K562 (cell line): ENCODE measurements around the gene CISTR. TPM values are rescaled to one million over a fixed set of nuclear protein-coding genes. Genes with fewer than 3 reads are reported as not detected.

Source experiments
- ATF7 ChIP-seq: fragments of 450-650 bp; IDR thresholded peaks from 2 replicates; pipeline ENCODE4 v1.7.1; 2014; ENCODE audit warnings: mild to moderate bottlenecking, moderate library complexity
- CREM ChIP-seq: IDR thresholded peaks from 2 replicates; pipeline ENCODE4 v1.6.1; 2014; ENCODE audit warnings: antibody characterized with exemption, low read depth
- DIDO1 ChIP-seq: fragments of 450-650 bp; IDR thresholded peaks from 2 replicates; pipeline ENCODE4 v1.6.1; 2016; ENCODE audit warnings: low read depth, missing biosample characterization, missing genetic modification characterization
- MBD2 ChIP-seq: sonication (generic); IDR thresholded peaks from 2 replicates; pipeline ENCODE4 v1.6.1; 2016; ENCODE audit warnings: low read depth, borderline replicate concordance
- NONO ChIP-seq, 2 experiments: fragments of 200-400 bp in 1 of 2; fragments of 450-650 bp in 1 of 2; formaldehyde crosslinking in 1 of 2; IDR thresholded peaks; 2 replicates each; pipeline ENCODE4 v1.6.1; 2017; ENCODE audit warnings: low read depth in 2 of 2, mild to moderate bottlenecking in 2 of 2, moderate library complexity in 2 of 2, low read length in 1 of 2
- PHF21A ChIP-seq: fragments of 450-650 bp; IDR thresholded peaks from 2 replicates; pipeline ENCODE4 v1.6.1; 2017; ENCODE audit warnings: low read depth, borderline replicate concordance
- SMARCC2 ChIP-seq: fragments of 450-650 bp; IDR thresholded peaks from 2 replicates; pipeline ENCODE4 v1.6.1; 2017; ENCODE audit warnings: antibody characterized with exemption, moderate library complexity, mild to moderate bottlenecking, low read depth
- SRSF3 ChIP-seq: fragments of 200-400 bp; formaldehyde crosslinking; IDR thresholded peaks from 2 replicates; pipeline ENCODE4 v1.6.1; 2016; ENCODE audit warnings: mild to moderate bottlenecking, low read length, moderate library complexity; ENCODE audit not compliant: insufficient read depth
- XRCC5 ChIP-seq: fragments of 200-400 bp; formaldehyde crosslinking; IDR thresholded peaks from 2 replicates; pipeline ENCODE4 v1.6.1; 2017; ENCODE audit warnings: low read depth, mild to moderate bottlenecking, low read length
- ZNF444 ChIP-seq: fragments of 250-450 bp; sonication (Bioruptor Pico); IDR thresholded peaks from 2 replicates; pipeline ENCODE4 v1.4.0; 2020; ENCODE audit warnings: mild to moderate bottlenecking, moderate library complexity
- ZNF79 ChIP-seq: fragments of 250-450 bp; sonication (Bioruptor Pico); IDR thresholded peaks from 2 replicates; pipeline ENCODE4 v1.4.0; 2020; ENCODE audit warnings: low read depth, mild to moderate bottlenecking, moderate library complexity
- polyA plus RNA-seq, 8 experiments: library from polyadenylated mRNA; depleted of rRNA in 4 of 8; stranded (reverse) in 5 of 8; unstranded in 3 of 8; fragments of >200 nt; fragmentation: Nextera tagmentation in 2 of 8; fragmentation: Illumina TruSeq in 1 of 8; extraction: Ambion mirVana in 2 of 8; extraction: Trizol in 1 of 8; gene quantifications; 2 replicates each; pipeline versions ENCODE4 v1.2.1 to v1.2.3, GENCODE V29; 2011 to 2014; ENCODE audit warnings: inconsistent platforms in 1 of 8, missing spikeins in 1 of 8
- total RNA-seq, 7 experiments: library from RNA; depleted of rRNA in 6 of 7; stranded (reverse); fragments of >200 nt in 6 of 7; fragmentation: Illumina TruSeq in 2 of 7; extraction: Trizol in 2 of 7; gene quantifications; 2 replicates each; pipeline versions ENCODE4 v1.2.1 to v1.2.3, GENCODE V29; 2011 to 2021; ENCODE audit warnings: low replicate concordance in 1 of 7
- TF ChIP-seq, protein P1 (sequence below): fragments of 450-650 bp; IDR thresholded peaks from 2 replicates; pipeline ENCODE4 v1.6.1; 2016; ENCODE audit warnings: low read depth
- TF ChIP-seq, protein P2 (sequence below): IDR thresholded peaks from 2 replicates; pipeline ENCODE4 v1.6.1; 2011; ENCODE audit warnings: borderline replicate concordance, low read depth, mild to moderate bottlenecking, moderate library complexity, low read length; ENCODE audit not compliant: insufficient read depth, poor library complexity, severe bottlenecking
- TF ChIP-seq, protein P3 (sequence below): sonication (generic); formaldehyde crosslinking; IDR thresholded peaks from 2 replicates; pipeline ENCODE4 v1.8.1; 2023; ENCODE audit warnings: mild to moderate bottlenecking, missing genetic modification reagents, moderate library complexity

CISTR gene
- total and polyA plus RNA-seq, 9 of the 15 experiments (the other 6 are each of a cell fraction or from before 2014, with no cell fraction given) = not detected

DNA sequence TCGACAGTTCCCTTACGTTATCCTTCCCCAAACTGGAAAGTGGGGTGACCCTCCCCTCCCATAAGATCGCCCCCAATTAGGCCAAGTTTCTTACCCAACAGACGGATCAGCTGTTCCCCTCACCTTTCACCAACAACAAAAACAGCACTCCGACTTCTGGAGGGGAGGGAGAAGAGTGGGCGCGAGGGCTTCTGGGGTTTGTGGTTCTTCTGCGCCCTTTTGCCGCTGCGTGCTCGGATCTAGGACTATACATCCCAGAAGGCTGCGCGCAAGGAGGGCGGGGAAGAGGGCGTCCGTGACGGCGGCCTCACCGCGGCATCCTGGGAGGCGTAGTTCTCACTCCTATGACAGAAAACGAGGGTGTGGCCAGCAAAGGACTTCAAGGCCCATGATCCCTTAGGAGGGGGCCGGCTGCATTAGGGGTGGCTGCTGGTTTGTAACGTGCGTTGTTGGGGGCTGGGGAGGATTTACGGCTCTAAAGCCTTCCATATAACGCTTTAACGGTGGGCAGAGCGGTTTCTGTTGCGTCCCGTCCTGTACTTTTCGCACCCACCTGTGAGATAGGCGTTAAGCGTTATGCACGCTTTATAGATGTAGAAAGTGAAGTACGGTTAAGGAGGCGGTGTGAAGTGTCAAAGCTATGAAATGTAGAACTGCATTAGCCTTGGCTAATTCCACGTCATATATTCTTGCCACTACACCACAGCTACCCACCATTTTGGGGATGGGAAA lies 24.3 kb downstream of the CISTR start, which contains the start of gene CALCOCO1 (continued):
- TF ChIP-seq, protein P1, sequence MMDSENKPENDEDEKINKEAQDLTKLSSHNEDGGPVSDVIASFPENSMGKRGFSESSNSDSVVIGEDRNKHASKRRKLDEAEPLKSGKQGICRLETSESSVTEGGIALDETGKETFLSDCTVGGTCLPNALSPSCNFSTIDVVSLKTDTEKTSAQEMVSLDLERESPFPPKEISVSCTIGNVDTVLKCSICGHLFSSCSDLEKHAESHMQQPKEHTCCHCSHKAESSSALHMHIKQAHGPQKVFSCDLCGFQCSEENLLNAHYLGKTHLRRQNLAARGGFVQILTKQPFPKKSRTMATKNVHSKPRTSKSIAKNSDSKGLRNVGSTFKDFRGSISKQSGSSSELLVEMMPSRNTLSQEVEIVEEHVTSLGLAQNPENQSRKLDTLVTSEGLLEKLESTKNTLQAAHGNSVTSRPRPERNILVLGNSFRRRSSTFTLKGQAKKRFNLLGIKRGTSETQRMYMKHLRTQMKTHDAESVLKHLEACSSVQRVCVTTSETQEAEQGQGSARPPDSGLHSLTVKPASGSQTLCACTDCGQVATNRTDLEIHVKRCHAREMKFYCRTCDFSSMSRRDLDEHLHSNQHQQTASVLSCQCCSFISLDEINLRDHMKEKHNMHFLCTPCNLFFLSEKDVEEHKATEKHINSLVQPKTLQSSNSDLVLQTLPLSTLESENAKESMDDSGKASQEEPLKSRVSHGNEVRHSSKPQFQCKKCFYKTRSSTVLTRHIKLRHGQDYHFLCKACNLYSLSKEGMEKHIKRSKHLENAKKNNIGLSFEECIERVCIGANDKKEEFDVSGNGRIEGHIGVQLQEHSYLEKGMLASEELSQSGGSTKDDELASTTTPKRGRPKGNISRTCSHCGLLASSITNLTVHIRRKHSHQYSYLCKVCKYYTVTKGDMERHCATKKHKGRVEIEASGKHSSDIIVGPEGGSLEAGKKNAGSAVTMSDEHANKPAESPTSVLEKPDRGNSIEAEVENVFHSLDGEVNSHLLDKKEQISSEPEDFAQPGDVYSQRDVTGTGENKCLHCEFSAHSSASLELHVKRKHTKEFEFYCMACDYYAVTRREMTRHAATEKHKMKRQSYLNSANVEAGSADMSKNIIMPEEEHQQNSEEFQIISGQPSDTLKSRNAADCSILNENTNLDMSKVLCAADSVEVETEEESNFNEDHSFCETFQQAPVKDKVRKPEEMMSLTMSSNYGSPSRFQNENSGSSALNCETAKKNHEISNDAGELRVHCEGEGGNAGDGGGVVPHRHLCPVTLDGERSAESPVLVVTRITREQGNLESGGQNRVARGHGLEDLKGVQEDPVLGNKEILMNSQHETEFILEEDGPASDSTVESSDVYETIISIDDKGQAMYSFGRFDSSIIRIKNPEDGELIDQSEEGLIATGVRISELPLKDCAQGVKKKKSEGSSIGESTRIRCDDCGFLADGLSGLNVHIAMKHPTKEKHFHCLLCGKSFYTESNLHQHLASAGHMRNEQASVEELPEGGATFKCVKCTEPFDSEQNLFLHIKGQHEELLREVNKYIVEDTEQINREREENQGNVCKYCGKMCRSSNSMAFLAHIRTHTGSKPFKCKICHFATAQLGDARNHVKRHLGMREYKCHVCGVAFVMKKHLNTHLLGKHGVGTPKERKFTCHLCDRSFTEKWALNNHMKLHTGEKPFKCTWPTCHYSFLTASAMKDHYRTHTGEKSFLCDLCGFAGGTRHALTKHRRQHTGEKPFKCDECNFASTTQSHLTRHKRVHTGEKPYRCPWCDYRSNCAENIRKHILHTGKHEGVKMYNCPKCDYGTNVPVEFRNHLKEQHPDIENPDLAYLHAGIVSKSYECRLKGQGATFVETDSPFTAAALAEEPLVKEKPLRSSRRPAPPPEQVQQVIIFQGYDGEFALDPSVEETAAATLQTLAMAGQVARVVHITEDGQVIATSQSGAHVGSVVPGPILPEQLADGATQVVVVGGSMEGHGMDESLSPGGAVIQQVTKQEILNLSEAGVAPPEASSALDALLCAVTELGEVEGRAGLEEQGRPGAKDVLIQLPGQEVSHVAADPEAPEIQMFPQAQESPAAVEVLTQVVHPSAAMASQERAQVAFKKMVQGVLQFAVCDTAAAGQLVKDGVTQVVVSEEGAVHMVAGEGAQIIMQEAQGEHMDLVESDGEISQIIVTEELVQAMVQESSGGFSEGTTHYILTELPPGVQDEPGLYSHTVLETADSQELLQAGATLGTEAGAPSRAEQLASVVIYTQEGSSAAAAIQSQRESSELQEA = no peak; the same call in 1 of the 2 replicates
- TF ChIP-seq SMARCC2 = no peak
- peak; percentile 94 for TF ChIP-seq ATF7
- TF ChIP-seq ZNF79 (CRISPR knock-in tag) = peak; percentile 56; the same call in 1 of the 2 replicates
- peak; percentile 56; the same call in 1 of the 2 replicates for TF ChIP-seq XRCC5
- TF ChIP-seq CREM = peak; percentile 98
- TF ChIP-seq, protein P2, sequence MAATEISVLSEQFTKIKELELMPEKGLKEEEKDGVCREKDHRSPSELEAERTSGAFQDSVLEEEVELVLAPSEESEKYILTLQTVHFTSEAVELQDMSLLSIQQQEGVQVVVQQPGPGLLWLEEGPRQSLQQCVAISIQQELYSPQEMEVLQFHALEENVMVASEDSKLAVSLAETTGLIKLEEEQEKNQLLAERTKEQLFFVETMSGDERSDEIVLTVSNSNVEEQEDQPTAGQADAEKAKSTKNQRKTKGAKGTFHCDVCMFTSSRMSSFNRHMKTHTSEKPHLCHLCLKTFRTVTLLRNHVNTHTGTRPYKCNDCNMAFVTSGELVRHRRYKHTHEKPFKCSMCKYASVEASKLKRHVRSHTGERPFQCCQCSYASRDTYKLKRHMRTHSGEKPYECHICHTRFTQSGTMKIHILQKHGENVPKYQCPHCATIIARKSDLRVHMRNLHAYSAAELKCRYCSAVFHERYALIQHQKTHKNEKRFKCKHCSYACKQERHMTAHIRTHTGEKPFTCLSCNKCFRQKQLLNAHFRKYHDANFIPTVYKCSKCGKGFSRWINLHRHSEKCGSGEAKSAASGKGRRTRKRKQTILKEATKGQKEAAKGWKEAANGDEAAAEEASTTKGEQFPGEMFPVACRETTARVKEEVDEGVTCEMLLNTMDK = no peak
- TF ChIP-seq NONO (IDR thresholded peaks at IDR 0.05; ENCODE audit: low read depth in 2 of 2, low read length in 1 of 2) = no peak
- TF ChIP-seq ZNF444 (CRISPR knock-in tag) = no peak
- TF ChIP-seq, protein P3, sequence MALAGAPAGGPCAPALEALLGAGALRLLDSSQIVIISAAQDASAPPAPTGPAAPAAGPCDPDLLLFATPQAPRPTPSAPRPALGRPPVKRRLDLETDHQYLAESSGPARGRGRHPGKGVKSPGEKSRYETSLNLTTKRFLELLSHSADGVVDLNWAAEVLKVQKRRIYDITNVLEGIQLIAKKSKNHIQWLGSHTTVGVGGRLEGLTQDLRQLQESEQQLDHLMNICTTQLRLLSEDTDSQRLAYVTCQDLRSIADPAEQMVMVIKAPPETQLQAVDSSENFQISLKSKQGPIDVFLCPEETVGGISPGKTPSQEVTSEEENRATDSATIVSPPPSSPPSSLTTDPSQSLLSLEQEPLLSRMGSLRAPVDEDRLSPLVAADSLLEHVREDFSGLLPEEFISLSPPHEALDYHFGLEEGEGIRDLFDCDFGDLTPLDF (CRISPR knock-in tag) = 0 out of 2 replicates have a peak, but pooled peaks have one; percentile 56
- TF ChIP-seq PHF21A = no peak
- peak; percentile 98 for TF ChIP-seq MBD2
- TF ChIP-seq DIDO1 = peak; percentile 92
- no peak for TF ChIP-seq SRSF3
